CD4-positive, alpha-beta T cell treated with Interleukin-2 at 100 ng/mL for 4 hours (primary cell): ENCODE measurements around the gene RBMXL2.

Experiments used
- DNase-seq: peaks from one replicate; pipeline ENCODE4 v3.0.0-alpha.2; 2020; ENCODE audit warnings: low spot score

RBMXL2 gene

DNA sequence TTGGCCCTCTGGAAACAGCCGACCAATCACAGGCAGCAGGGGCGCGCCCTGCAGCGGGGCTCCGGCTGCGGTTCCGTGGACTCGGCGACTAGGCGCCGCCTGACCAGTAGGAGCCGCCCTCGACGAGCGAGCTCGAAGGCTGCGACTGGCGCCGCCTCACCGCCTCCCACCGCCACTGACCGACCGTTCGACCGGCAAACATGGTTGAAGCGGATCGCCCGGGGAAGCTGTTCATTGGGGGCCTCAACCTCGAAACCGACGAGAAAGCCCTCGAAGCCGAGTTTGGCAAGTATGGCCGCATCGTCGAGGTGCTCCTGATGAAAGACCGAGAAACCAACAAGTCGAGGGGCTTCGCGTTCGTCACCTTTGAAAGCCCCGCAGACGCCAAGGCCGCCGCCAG lies at the start of gene RBMXL2:
RBMXL2 (plus strand) TSS at position 78 of the 400 bp plus-strand sequence; CDS start at position 201, 123 bp downstream.
- DNase-seq = no peak

DNA sequence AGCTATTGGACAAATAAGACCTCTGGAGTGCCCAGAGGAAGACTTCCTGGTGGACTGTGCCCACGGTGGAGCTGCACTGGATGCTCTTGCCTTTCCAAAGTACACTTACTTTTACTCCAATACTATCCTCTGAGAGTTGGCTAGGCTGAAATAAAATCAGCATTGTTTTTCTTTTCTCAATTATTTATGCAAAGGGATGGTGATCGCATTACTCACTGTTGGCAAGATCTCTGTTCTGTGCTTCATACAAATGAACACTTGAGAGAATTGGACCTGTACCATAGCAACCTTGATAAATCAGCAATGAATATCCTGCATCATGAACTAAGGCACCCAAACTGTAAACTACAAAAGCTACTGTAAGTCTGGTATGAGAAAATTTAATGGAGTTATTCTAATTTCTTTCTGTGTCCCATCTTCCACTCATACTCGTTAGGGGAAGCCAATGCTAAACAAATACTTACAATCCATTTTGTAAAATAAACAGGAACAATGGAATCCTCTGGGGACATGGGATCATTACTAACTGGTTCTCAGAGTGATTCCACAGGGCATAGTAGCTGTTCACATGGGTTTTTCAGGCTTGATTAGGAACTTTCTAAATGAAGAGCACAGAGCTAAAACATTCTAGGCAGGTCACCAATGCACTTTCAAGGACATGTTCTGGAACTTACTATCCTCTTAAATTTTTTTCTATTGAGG lies 42.2 kb upstream of the RBMXL2 start:
- DNase-seq = no peak

DNA sequence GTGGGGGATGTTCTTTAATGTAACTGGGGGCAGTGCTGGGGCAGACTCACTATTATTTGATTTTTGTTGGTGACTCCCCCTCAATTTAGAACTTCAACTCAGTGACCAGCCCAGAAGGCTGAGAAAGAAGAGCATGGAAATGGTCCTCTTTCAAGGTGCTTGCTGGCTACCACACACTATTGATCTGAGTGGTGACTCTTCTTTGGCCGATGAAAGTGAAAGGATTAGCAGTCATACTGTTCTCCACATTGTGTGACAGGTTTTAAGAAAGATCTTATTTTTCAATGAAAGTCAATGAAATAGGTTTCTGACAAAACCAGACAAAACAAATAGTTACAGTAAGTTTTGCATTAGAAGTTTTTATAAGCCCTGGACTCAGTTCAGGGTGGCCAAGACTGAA lies 38.6 kb upstream of the RBMXL2 start:
- DNase-seq = no peak

DNA sequence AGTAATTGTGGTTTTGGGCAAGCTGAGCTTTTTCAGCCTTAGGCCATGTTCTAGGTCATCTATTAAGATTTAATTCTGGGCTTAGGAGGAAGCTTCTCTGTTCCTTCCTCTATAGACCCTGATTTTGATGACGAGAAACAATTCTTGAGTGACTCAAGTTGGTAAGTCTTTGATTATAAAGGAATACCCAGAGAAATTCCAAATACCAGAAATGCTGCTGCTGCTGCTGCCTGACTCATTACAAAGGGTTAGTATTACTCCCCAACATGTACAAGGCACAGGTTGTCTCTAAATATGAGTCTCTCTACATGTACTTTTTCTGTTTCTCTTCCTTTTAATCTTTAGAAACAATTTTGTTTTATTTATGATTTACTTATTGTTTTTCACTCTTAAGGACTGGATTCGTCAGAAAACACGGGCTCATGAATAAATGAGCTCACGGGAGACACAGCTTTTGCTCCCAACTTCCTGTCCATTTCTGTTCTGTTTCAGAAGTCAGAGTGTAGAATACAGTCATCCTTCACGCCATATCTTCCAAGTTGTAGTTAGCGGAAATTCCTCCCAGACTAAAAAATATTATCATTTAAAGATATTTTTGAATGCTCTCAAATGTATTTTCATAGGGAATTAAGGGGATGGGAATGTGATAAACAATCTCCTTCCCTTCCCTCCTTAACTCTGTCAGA lies 31.8 kb upstream of the RBMXL2 start:
- no peak for DNase-seq

DNA sequence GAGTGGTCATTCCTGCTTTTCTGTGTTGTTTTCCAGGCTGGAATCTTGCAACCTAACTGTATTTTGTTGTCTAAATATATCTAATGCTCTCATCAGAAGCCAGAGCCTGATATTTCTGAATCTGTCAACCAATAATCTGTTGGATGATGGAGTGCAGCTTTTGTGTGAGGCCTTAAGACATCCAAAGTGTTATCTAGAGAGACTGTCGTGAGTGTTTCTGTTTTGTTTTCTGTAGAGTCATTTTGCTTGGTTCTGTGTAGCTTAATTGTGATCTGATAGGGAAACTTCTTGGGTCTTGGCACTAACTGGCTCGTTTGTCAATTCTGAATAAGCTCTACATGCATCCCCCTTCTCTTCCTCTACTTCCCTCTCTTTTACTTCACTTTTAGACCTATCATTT lies 31.2 kb upstream of the RBMXL2 start:
- DNase-seq = no peak

DNA sequence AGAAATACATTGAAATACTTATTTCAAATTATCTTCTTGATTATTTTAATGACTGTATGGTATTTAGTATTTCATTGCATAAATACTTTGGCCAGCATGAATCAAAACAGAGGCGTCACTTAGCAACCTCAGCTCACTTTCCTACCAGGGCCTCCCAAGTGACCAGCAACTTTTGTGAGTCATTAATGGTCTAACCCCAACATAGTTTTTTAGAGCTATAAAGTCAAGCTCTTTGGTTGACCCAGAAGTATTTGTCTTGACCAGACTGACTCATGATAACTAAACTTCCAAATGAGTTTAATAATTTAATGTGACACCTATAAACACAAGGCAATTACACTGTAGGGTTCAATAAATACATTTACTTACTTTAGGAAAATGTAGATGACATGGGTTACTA lies 27.9 kb upstream of the RBMXL2 start:
- DNase-seq = no peak

DNA sequence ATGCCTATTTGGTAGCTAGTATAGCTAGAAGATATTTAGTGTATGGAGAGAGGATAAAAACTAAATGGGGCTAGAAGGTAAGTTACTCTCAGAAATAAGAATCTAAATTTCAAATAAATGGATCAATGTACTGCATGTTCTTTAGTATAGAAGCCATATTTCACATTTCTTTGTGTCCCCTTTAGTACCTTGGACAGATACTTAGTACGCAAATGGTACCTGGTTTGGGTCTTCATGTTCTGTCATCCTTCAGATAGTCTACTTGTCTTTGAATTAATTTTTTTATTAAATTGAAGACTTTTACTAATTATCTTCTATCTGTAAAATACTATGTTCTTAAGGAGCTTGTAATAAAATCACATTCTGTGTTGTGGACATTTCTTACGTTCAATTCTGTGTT lies 26.3 kb upstream of the RBMXL2 start:
- DNase-seq = no peak

DNA sequence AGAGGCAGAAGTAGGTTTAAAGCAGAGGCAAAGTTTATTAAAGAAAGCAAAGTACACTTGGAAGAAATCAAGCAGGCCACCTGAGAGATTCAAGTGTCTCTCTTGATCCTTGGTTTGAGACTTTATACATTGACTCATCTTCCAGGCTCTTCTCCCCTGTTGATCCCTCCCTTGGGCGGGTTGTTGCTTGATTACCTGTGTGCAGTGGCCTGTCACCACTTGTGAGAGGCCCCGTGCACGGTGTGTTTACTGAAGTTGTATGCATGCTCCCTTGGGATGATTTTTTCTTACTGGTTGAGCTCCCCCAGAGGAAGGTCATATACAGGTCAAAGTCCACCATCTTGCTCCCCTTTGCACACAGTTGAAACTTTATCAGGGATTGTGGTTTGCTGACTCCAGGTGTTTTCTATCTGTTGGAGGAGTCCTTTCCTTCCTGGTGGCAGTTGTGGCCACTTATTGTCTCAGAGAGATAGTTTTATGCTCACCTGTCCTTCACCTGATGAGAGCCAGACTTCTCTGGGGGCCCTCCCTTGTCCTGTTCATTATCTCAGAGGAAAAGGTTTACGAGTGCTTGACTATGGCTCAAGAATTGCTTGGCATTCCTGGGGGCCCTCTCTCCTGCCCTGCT lies 16.3 kb upstream of the RBMXL2 start:
- DNase-seq = no peak

DNA sequence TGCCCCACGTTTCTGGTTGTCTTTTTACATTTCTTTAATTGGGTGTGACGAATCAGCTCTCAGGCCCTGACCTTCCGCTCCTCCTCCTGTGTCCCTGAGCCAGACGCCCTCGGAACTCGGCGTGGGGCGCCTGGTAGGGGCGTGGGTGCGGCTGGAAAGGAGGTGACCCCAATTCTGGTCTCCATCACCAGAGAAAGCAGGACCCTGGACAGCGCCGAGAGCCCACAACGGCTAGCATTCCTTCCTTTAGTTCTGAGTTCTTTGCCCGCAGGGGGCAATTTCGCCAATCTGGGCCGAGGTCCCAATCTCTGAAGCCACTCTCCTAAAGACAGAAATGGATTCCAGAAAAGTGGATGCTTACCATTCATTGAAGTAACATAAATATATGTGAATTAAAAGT lies 11.7 kb upstream of the RBMXL2 start:
- DNase-seq = no peak

DNA sequence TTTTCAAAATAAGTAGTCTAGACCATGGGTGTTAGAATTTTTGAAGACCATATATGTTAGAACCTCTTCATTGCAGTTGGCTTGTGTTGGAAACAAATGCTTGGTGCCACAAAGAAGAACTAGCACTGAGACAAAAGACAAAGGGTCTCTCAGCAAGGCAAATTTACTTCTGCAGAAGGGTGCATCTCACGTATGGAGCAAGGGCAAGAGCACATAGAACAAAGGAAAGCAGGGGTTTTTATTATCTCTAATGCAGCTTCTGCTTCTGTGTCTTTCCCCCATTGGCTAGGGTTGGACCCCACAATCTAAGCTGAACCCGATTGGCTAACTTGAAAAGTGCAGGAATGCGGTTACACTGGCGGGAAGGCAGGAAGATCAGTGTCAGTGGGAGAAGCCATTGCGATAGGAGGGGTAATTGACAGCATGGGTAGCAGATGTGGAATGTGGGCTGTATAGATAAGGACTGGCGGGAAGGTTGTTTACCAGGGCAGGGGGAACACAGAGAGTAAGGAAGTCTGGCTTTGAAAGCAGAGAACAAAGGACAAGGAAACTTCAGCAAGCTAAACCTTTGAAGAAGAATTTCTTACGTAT lies 9.2 kb upstream of the RBMXL2 start:
- no peak for DNase-seq

DNA sequence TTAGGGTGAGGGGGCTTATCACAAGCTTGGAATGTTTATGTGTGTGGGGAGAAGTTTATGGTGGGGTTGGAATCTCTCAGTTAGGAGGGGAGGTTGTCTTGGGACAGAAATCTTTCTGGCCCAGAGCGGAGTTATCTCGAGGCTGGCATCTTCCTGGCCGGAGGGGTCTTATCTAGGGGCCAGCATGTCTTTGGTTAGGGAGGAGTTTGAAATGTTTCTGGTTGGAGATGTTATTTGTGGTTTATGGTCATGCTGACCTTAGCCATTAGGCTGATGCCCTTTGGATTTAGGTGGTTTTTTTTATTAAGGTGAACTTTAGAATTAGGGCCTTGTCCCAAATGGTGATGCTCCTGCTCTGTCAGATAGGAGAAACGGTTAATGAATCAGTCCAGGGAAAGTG lies 7.9 kb upstream of the RBMXL2 start:
- DNase-seq = no peak

DNA sequence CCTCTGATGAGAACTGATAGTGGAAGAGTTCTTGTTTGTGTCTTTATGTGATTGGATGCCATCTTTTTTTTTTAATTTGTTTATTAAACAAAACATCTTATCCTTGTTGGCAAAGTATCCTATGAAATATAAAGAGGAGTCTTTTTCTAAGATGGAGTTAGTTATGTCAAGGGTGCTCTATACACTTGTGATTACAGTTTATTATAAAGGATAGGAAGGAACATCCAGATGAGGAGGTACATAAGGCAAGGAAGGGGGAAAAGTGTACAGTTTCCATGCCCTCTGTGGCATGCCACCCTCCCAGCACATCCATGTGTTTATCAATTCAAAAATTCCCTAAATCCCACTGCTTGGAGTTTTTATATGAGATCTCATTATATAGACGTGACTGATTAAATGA lies 7.4 kb upstream of the RBMXL2 start:
- no peak for DNase-seq

DNA sequence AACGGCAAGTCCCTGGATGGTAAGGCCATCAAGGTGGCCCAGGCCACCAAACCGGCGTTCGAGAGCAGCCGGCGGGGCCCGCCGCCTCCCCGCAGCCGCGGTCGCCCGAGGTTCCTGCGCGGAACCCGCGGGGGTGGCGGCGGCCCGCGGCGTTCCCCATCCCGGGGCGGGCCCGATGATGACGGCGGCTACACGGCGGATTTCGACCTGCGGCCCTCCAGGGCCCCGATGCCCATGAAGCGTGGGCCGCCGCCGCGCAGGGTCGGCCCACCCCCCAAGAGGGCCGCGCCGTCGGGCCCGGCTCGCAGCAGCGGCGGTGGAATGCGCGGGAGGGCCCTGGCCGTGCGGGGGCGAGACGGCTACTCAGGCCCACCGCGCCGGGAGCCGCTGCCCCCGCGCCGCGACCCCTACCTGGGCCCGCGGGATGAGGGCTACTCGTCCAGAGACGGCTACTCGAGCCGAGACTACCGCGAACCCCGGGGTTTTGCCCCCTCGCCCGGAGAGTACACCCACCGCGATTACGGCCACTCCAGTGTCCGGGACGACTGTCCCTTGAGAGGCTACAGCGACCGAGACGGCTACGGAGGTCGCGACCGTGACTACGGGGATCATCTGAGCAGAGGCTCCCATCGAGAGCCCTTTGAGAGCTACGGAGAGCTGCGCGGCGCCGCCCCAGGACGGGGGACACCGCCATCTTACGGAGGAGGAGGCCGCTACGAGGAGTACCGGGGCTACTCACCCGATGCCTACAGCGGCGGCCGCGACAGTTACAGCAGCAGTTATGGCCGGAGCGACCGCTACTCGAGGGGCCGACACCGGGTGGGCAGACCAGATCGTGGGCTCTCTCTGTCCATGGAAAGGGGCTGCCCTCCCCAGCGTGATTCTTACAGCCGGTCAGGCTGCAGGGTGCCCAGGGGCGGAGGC lies 792 bp downstream of the RBMXL2 start:
- DNase-seq = no peak

DNA sequence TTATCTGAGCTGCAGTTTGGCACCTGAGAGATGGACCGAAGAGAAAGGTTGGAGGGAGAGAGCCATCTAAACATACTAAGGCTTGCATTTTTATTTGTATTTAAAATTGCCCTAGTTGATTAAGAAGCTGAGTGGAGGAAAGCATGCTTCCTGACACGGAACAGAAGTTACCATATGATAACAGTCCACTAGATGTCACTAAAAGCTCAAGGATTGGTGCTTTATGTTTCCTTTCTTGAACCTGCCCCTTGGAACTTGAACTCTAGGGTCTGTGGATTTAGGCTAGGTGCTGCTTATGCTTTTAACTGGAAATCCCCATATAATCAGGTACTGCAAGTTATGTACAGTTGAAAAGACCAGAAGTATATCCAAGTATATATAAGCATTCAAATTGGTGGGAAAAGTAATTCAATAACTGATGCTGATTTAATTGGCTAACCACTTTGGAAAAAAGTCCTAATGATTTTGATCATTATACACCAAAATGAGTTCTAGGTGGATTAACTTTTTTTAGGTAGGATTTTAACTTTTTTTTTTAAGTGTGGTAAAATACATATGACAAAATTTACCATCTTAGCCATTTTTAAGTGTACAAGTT lies 9.5 kb downstream of the RBMXL2 start:
- DNase-seq = peak; percentile 40

DNA sequence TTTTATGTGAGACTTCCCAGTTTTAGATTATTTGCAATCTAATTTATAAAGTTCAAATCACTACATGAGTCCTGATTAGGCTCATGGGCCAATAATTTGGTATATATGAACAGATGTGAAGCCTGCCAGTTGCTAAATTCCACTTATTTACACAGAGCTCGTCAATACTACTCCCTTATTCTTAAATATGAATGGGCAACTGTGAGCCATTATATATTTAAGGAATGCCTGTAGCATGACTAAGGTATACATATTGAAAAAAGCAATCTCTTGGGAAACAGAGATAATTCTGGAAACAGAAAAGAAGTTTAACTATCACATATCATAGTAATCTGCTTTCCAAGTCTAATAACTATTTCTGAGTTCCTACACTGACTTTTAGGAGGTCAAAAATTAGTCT lies 27.0 kb downstream of the RBMXL2 start:
- DNase-seq = no peak

DNA sequence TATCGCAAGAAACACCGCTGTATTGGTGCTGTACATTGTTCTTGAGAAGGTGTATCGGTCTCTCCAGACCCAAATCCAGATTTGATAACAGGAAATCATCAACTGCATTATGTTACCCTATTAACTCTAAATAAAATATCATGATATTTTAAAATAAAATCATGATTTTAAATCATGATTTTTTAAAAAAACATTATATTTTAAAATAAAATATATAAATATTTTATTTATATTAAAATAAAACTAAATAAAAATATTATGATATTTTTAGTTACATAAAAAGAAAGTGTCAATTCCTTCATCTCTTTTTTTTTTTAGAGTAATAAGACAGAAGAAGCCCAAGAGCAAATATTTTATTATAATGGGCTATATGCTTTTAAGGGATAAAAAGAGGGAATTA lies 27.6 kb downstream of the RBMXL2 start:
- DNase-seq = no peak

DNA sequence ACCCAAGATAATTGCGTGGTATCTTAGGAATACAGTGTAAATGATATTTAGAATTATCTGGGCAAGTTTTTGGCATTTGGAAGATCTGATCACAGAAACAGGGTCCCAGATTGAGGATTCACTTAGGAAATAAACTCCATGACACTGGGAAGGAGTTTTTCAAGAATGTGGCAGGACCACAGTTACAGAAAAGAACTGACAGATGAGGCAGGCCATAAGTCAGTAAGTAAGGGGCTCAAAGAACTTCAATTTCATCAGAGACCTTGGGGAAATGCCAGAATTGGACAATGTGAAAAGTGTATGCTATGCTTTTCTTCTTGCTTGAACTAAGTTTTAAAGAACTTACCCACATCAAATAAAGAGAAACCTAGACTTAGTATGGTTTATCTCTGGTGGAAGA lies 49.3 kb downstream of the RBMXL2 start:
- no peak for DNase-seq
